Measurements from ENCODE around the gene MAN1A2.

The MAN1A2 gene

GRCh38 chr1:117562581-117563491 is 195.6 kb downstream of the MAN1A2 start:
- Histone ChIP-seq H3K27me3 (ENCODE audit: insufficient read depth, low read length, poor library complexity) (no peaks in the 10 kb centered on the region), H3K4me1 (ENCODE audit: insufficient read depth, low read length) (no peaks in the 10 kb centered on the region), H3K9me3 (ENCODE audit: insufficient read depth, low read length, severe bottlenecking) (peaks cover 4% of the 10 kb centered on the region), H3K4me2 (ENCODE audit: insufficient read depth, low read length) (no peak overlapping the region), H3K27ac (ENCODE audit: low read length) (no peak overlapping the region), H3K36me3 (ENCODE audit: insufficient read depth, low read length) (no peaks in the 10 kb centered on the region), H3K4me3 (ENCODE audit: low read depth in 1 of 2, low read length in 2 of 2) (no peak overlapping the region), H2AFZ (ENCODE audit: low read depth, low read length) (no peak overlapping the region), H3K9ac (ENCODE audit: low read depth, low read length) (no peak overlapping the region), H4K20me1 (ENCODE audit: insufficient read depth, low read length) (no peaks in the 10 kb centered on the region), H3K79me2 (ENCODE audit: insufficient read depth, low read length) (no peaks in the 10 kb centered on the region)
- TF ChIP-seq CTCF (IDR thresholded peaks at IDR 0.05; ENCODE audit: borderline replicate concordance, extremely low read depth, low read length, poor library complexity, severe bottlenecking): no peak
- TF ChIP-seq EZH2 (IDR thresholded peaks at IDR 0.05; ENCODE audit: borderline replicate concordance, low read depth, low read length, severe bottlenecking): no peak
- DNase-seq: peak; percentile 1
- ATAC-seq (ENCODE audit: insufficient read depth, low read depth): no peak

- H3K9ac ChIP-seq (ENCODE audit: low read depth, low read length): no peak overlapping the region
- no peak for DNase-seq
- peaks cover 4% of the 10 kb centered on the region for H3K9me3 ChIP-seq (ENCODE audit: insufficient read depth, low read length, severe bottlenecking)
- H3K27me3 ChIP-seq (ENCODE audit: insufficient read depth, low read length, poor library complexity): no peaks in the 10 kb centered on the region
- ATAC-seq (ENCODE audit: insufficient read depth, low read depth): no peak
- no peaks in the 10 kb centered on the region for H3K36me3 ChIP-seq (ENCODE audit: insufficient read depth, low read length)
- H3K27ac ChIP-seq (ENCODE audit: low read length): no peak overlapping the region
- no peak overlapping the region for H3K4me3 ChIP-seq (ENCODE audit: low read depth in 1 of 2, low read length in 2 of 2)
- no peaks in the 10 kb centered on the region for H4K20me1 ChIP-seq (ENCODE audit: insufficient read depth, low read length)
- TF ChIP-seq EZH2 (IDR thresholded peaks at IDR 0.05; ENCODE audit: borderline replicate concordance, low read depth, low read length, severe bottlenecking) (no peak), CTCF (IDR thresholded peaks at IDR 0.05; ENCODE audit: borderline replicate concordance, extremely low read depth, low read length, poor library complexity, severe bottlenecking) (no peak)
- H3K4me1 ChIP-seq (ENCODE audit: insufficient read depth, low read length): no peaks in the 10 kb centered on the region
- no peaks in the 10 kb centered on the region for H3K79me2 ChIP-seq (ENCODE audit: insufficient read depth, low read length)
- H2AFZ ChIP-seq (ENCODE audit: low read depth, low read length): no peak overlapping the region
- H3K4me2 ChIP-seq (ENCODE audit: insufficient read depth, low read length): no peak overlapping the region
Measured at GRCh38 chr1:117563492-117563875, 196.2 kb downstream of the MAN1A2 start.

- ATAC-seq (ENCODE audit: insufficient read depth, low read depth) (no peak), DNase-seq (peak; percentile 1)
- no peak overlapping the region for H3K9ac ChIP-seq (ENCODE audit: low read depth, low read length)
- no peak overlapping the region for H2AFZ ChIP-seq (ENCODE audit: low read depth, low read length)
- TF ChIP-seq CTCF (IDR thresholded peaks at IDR 0.05; ENCODE audit: borderline replicate concordance, extremely low read depth, low read length, poor library complexity, severe bottlenecking) (no peak), EZH2 (IDR thresholded peaks at IDR 0.05; ENCODE audit: borderline replicate concordance, low read depth, low read length, severe bottlenecking) (no peak)
- no peaks in the 10 kb centered on the region for H3K4me1 ChIP-seq (ENCODE audit: insufficient read depth, low read length)
- no peaks in the 10 kb centered on the region for H4K20me1 ChIP-seq (ENCODE audit: insufficient read depth, low read length)
- no peaks in the 10 kb centered on the region for H3K36me3 ChIP-seq (ENCODE audit: insufficient read depth, low read length)
- no peak overlapping the region for H3K27ac ChIP-seq (ENCODE audit: low read length)
- no peaks in the 10 kb centered on the region for H3K9me3 ChIP-seq (ENCODE audit: insufficient read depth, low read length, severe bottlenecking)
- H3K4me3 ChIP-seq (ENCODE audit: low read depth in 1 of 2, low read length in 2 of 2): no peak overlapping the region
- H3K79me2 ChIP-seq (ENCODE audit: insufficient read depth, low read length): no peaks in the 10 kb centered on the region
- H3K27me3 ChIP-seq (ENCODE audit: insufficient read depth, low read length, poor library complexity): no peaks in the 10 kb centered on the region
- H3K4me2 ChIP-seq (ENCODE audit: insufficient read depth, low read length): no peak overlapping the region
Measured at GRCh38 chr1:117564227-117565075, 197.2 kb downstream of the MAN1A2 start.

Measured in DND-41 (cell line).